Measurements from ENCODE around the gene CD79B.

DNA sequence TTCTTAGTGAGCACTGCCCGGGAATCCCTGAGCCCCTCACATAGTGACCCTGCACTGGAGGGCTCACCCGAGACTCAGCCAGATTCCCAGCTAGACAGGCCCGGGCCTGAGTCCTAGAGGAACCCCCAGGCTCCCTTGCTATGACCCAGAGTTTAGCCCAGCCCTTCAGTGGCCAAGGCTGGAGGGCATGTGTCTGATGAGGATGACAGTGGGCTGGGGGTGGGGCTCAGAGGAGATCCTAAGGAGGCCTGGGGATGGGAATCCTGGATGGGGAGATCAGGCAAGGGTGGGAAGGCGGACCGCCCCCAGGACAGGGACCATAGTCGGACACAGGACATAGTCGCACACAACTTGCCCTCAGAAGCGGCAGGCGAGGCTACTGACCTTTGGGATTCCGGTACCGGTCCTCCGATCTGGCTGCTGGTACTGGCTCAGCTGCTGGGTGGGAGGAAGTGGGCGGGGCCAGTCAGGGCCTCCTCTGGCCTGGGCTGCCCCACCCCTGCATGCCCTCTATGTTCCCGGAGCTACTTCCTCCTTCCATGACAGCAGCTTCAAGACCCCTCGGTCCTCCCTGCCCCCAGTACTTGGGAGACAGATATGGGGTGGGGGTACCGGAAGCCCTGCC lies 1.1 kb downstream of the CD79B start:
- TF ChIP-seq, protein P1, sequence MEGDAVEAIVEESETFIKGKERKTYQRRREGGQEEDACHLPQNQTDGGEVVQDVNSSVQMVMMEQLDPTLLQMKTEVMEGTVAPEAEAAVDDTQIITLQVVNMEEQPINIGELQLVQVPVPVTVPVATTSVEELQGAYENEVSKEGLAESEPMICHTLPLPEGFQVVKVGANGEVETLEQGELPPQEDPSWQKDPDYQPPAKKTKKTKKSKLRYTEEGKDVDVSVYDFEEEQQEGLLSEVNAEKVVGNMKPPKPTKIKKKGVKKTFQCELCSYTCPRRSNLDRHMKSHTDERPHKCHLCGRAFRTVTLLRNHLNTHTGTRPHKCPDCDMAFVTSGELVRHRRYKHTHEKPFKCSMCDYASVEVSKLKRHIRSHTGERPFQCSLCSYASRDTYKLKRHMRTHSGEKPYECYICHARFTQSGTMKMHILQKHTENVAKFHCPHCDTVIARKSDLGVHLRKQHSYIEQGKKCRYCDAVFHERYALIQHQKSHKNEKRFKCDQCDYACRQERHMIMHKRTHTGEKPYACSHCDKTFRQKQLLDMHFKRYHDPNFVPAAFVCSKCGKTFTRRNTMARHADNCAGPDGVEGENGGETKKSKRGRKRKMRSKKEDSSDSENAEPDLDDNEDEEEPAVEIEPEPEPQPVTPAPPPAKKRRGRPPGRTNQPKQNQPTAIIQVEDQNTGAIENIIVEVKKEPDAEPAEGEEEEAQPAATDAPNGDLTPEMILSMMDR (IDR thresholded peaks at IDR 0.05) = no peak
- TF ChIP-seq, protein P2, sequence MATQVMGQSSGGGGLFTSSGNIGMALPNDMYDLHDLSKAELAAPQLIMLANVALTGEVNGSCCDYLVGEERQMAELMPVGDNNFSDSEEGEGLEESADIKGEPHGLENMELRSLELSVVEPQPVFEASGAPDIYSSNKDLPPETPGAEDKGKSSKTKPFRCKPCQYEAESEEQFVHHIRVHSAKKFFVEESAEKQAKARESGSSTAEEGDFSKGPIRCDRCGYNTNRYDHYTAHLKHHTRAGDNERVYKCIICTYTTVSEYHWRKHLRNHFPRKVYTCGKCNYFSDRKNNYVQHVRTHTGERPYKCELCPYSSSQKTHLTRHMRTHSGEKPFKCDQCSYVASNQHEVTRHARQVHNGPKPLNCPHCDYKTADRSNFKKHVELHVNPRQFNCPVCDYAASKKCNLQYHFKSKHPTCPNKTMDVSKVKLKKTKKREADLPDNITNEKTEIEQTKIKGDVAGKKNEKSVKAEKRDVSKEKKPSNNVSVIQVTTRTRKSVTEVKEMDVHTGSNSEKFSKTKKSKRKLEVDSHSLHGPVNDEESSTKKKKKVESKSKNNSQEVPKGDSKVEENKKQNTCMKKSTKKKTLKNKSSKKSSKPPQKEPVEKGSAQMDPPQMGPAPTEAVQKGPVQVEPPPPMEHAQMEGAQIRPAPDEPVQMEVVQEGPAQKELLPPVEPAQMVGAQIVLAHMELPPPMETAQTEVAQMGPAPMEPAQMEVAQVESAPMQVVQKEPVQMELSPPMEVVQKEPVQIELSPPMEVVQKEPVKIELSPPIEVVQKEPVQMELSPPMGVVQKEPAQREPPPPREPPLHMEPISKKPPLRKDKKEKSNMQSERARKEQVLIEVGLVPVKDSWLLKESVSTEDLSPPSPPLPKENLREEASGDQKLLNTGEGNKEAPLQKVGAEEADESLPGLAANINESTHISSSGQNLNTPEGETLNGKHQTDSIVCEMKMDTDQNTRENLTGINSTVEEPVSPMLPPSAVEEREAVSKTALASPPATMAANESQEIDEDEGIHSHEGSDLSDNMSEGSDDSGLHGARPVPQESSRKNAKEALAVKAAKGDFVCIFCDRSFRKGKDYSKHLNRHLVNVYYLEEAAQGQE (IDR thresholded peaks at IDR 0.05; ENCODE audit: insufficient read depth in 1 of 2, low read depth in 2 of 2, low read length in 1 of 2) = no peak
- no peak for TF ChIP-seq SIN3A (IDR thresholded peaks at IDR 0.05; ENCODE audit: borderline replicate concordance, insufficient read depth, low read depth, low read length)
